H9 (cell line): ENCODE measurements around the gene TIMELESS. TPM values are rescaled to one million over a fixed set of nuclear protein-coding genes. Genes with fewer than 3 reads are reported as not detected.
A peak's percentile ranks its signal among the peaks of the same experiment; 100 is the strongest.

ENCODE experiments used
- DNase-seq: peaks from one replicate; pipeline ENCODE4 v3.0.0-alpha.2; 2017
- H2AFZ ChIP-seq: one replicate; pipeline ENCODE4 v1.6.1; 2013; ENCODE audit warnings: mild to moderate bottlenecking, low read length, control low read depth, moderate library complexity
- H2AK5ac ChIP-seq: 2 replicates; pipeline ENCODE4 v1.6.1; 2013; ENCODE audit warnings: low read length, control low read depth, mixed read lengths; ENCODE audit not compliant: insufficient read length
- H2BK120ac ChIP-seq: one replicate; pipeline ENCODE4 v1.6.1; 2013; ENCODE audit warnings: low read depth, mild to moderate bottlenecking, low read length, control low read depth, inconsistent platforms; ENCODE audit not compliant: poor library complexity, severe bottlenecking
- H2BK12ac ChIP-seq: 2 replicates; pipeline ENCODE4 v1.6.1; 2013; ENCODE audit warnings: low read length, control low read depth, mixed read lengths, low read depth; ENCODE audit not compliant: insufficient read length
- H2BK15ac ChIP-seq: 2 replicates; pipeline ENCODE4 v1.6.1; 2013; ENCODE audit warnings: low read depth, low read length, control low read depth
- H2BK20ac ChIP-seq: one replicate; pipeline ENCODE4 v1.6.1; 2013; ENCODE audit warnings: low read depth, mild to moderate bottlenecking, low read length, control low read depth, inconsistent platforms; ENCODE audit not compliant: poor library complexity, severe bottlenecking
- H2BK5ac ChIP-seq: 2 replicates; pipeline ENCODE4 v1.6.1; 2013; ENCODE audit warnings: low read length, control low read depth, mixed read lengths; ENCODE audit not compliant: insufficient read length
- H3K14ac ChIP-seq: 2 replicates; pipeline ENCODE4 v1.6.1; 2013; ENCODE audit warnings: low read length, control low read depth; ENCODE audit not compliant: insufficient read depth
- H3K18ac ChIP-seq: 2 replicates; pipeline ENCODE4 v1.6.1; 2013; ENCODE audit warnings: low read depth, mild to moderate bottlenecking, mixed read lengths, low read length, control low read depth; ENCODE audit not compliant: insufficient read length
- H3K23ac ChIP-seq: 2 replicates; pipeline ENCODE4 v1.6.1; 2013; ENCODE audit warnings: low read length, control low read depth, mixed read lengths, low read depth; ENCODE audit not compliant: insufficient read length
- H3K23me2 ChIP-seq: 2 replicates; pipeline ENCODE4 v1.6.1; 2013; ENCODE audit warnings: low read depth, mild to moderate bottlenecking, mixed read lengths, low read length, control low read depth; ENCODE audit not compliant: insufficient read length, poor library complexity, severe bottlenecking
- H3K27ac ChIP-seq: 2 replicates; pipeline ENCODE4 v1.5.1; 2013; ENCODE audit warnings: low read length, control low read depth, mixed read lengths, low read depth; ENCODE audit not compliant: insufficient read length
- H3K27me3 ChIP-seq: 2 replicates; pipeline ENCODE4 v1.6.1; 2013; ENCODE audit warnings: low read length, control low read depth, inconsistent platforms; ENCODE audit not compliant: insufficient read depth
- H3K4ac ChIP-seq: 2 replicates; pipeline ENCODE4 v1.6.1; 2013; ENCODE audit warnings: low read depth, mild to moderate bottlenecking, control low read depth, inconsistent platforms, low read length, moderate library complexity
- H3K4me1 ChIP-seq: 2 replicates; pipeline ENCODE4 v1.6.1; 2013; ENCODE audit warnings: low read length, control low read depth, inconsistent platforms; ENCODE audit not compliant: insufficient read depth
- H3K4me2 ChIP-seq: 2 replicates; pipeline ENCODE4 v1.6.1; 2013; ENCODE audit warnings: low read length, control low read depth, mixed read lengths; ENCODE audit not compliant: insufficient read length, insufficient read depth
- H3K56ac ChIP-seq: 2 replicates; pipeline ENCODE4 v1.6.1; 2013; ENCODE audit warnings: low read depth, mild to moderate bottlenecking, mixed read lengths, low read length, control low read depth; ENCODE audit not compliant: insufficient read length
- H3K79me1 ChIP-seq: 2 replicates; pipeline ENCODE4 v1.6.1; 2013; ENCODE audit warnings: low read depth, mild to moderate bottlenecking, moderate library complexity, low read length, control low read depth, inconsistent platforms; ENCODE audit not compliant: insufficient read depth, poor library complexity, severe bottlenecking
- H3K79me2 ChIP-seq: 2 replicates; pipeline ENCODE4 v1.6.1; 2013; ENCODE audit warnings: low read length, control low read depth, inconsistent platforms; ENCODE audit not compliant: insufficient read depth
- H3K9ac ChIP-seq: 2 replicates; pipeline ENCODE4 v1.6.1; 2013; ENCODE audit warnings: low read length, control low read depth, mixed read lengths; ENCODE audit not compliant: insufficient read length; ENCODE audit errors: extremely low read depth
- H3K9me3 ChIP-seq: one replicate; pipeline ENCODE4 v1.6.1; 2013; ENCODE audit warnings: low read depth, low read length, inconsistent platforms; ENCODE audit not compliant: control insufficient read depth
- H3T11ph ChIP-seq: one replicate; pipeline ENCODE4 v1.6.1; 2013; ENCODE audit warnings: mild to moderate bottlenecking, low read length, control low read depth, inconsistent platforms
- H4K20me1 ChIP-seq: one replicate; pipeline ENCODE4 v1.6.1; 2013; ENCODE audit not compliant: control insufficient read depth, insufficient read length, insufficient read depth
- H4K5ac ChIP-seq: 2 replicates; pipeline ENCODE4 v1.6.1; 2013; ENCODE audit warnings: low read depth, mild to moderate bottlenecking, mixed read lengths, low read length, control low read depth; ENCODE audit not compliant: insufficient read length
- H4K8ac ChIP-seq: replicated peaks from 2 replicates; pipeline ENCODE4 v1.6.1; 2013; ENCODE audit warnings: low read length, control low read depth, mixed read lengths, low read depth; ENCODE audit not compliant: insufficient read length
- H4K91ac ChIP-seq: 2 replicates; pipeline ENCODE4 v1.6.1; 2013; ENCODE audit warnings: low read depth, mild to moderate bottlenecking, moderate library complexity, mixed read lengths, low read length, control low read depth; ENCODE audit not compliant: insufficient read length
- H3K27ac Mint-ChIP-seq, 3 experiments: 2 replicates in 2 of 3; 3 replicates in 1 of 3; pipeline ENCODE4 v1.8.0; 2020 to 2021; ENCODE audit warnings: mixed read lengths in 3 of 3, mild to moderate bottlenecking in 1 of 3, moderate library complexity in 1 of 3
- H3K27me3 Mint-ChIP-seq: 2 replicates; pipeline ENCODE4 v1.8.0; 2021; ENCODE audit warnings: low read depth, mild to moderate bottlenecking, moderate library complexity, mixed read lengths
- H3K36me3 Mint-ChIP-seq, 3 experiments: 2 replicates in 2 of 3; 3 replicates in 1 of 3; pipeline ENCODE4 v1.8.0; 2020 to 2021; ENCODE audit warnings: low read depth in 3 of 3, mixed read lengths in 3 of 3; ENCODE audit not compliant: insufficient read depth in 1 of 3
- H3K4me1 Mint-ChIP-seq, 2 experiments: 2 replicates each; pipeline ENCODE4 v1.8.0; 2020; ENCODE audit warnings: mixed read lengths in 2 of 2
- H3K4me3 Mint-ChIP-seq, 2 experiments: 2 replicates in 1 of 2; 3 replicates in 1 of 2; pipeline ENCODE4 v1.8.0; 2020 to 2021; ENCODE audit warnings: mild to moderate bottlenecking in 2 of 2, mixed read lengths in 2 of 2, moderate library complexity in 1 of 2
- H3K9me3 Mint-ChIP-seq, 2 experiments: 2 replicates in 1 of 2; 3 replicates in 1 of 2; pipeline ENCODE4 v1.8.0; 2020; ENCODE audit warnings: mild to moderate bottlenecking in 2 of 2, mixed read lengths in 2 of 2, moderate library complexity in 1 of 2
- CTCF ChIP-seq: fragments of 200-600 bp; sonication (generic); conservative IDR thresholded peaks from 3 replicates; pipeline ENCODE4 v1.8.0; 2021; ENCODE audit warnings: antibody characterized with exemption, mild to moderate bottlenecking
- WGBS: extraction: QIAGEN DNeasy Blood & Tissue Kit; methylation state at CpG from one replicate; pipeline ENCODE4 v1.1.7; 2013; ENCODE audit warnings: missing lambda C conversion rate, low lambda C conversion rate, mixed read lengths; ENCODE audit not compliant: insufficient read length; ENCODE audit errors: extremely low coverage; 5-methylcytosine and 5-hydroxymethylcytosine counted together
- total RNA-seq: library from RNA; stranded (reverse); gene quantifications from 2 replicates; pipeline ENCODE4 v1.2.1, GENCODE V29; 2021

The TIMELESS gene
- total RNA-seq, 1 experiment from 2014 or later = 68.0 TPM

- Histone ChIP-seq H4K8ac (no peak overlapping the region), H3K79me2 (no peaks in the 10 kb centered on the region), H2BK15ac (no peak overlapping the region), H2BK20ac (no peak overlapping the region), H3K23ac (no peak overlapping the region), H2BK120ac (no peak overlapping the region), H3T11ph (no peak overlapping the region), H2AFZ (no peak overlapping the region), H3K14ac (no peak overlapping the region), H4K5ac (no peak overlapping the region), H3K9ac (no peak overlapping the region), H3K4me2 (no peak overlapping the region), H3K9me3 (no peaks in the 10 kb centered on the region), H3K79me1 (no peaks in the 10 kb centered on the region), H4K91ac (no peak overlapping the region), H2BK5ac (no peak overlapping the region), H3K27ac (no peak overlapping the region), H3K23me2 (no peaks in the 10 kb centered on the region), H3K18ac (no peak overlapping the region), H3K56ac (no peak overlapping the region), H3K4ac (no peak overlapping the region), H2BK12ac (no peak overlapping the region), H3K27me3 (no peaks in the 10 kb centered on the region), H4K20me1 (no peaks in the 10 kb centered on the region), H3K4me1 (no peaks in the 10 kb centered on the region), H2AK5ac (no peak overlapping the region)
- H3K27ac Mint-ChIP-seq = peak overlapping the region in 1 of 3 experiments; percentile 68; a peak in 2 of 7 replicates
- H3K9me3 Mint-ChIP-seq = no peaks in the 10 kb centered on the region
- H3K4me1 Mint-ChIP-seq = no peaks in the 10 kb centered on the region
- H3K27me3 Mint-ChIP-seq = no peaks in the 10 kb centered on the region
- WGBS = no CpG with 5 or more reads among the region's 6 CpGs
- no peak for DNase-seq
- no peak for TF ChIP-seq CTCF
- H3K36me3 Mint-ChIP-seq = peaks cover 0 to 23% (median 5%) of the 10 kb centered on the region in 3 experiments; a peak in 4 of 7 replicates
- H3K4me3 Mint-ChIP-seq = no peak overlapping the region
These were observed 28.4 kb upstream of the TIMELESS start for GRCh38 chr12:56477521-56478225.
